HG03565 (cell line): ENCODE results near the gene NTM.
"Not testable (repeated sequence)": the region's sequence is repeated elsewhere in the genome, so short reads cannot be mapped to it uniquely, and the experiment has no call there.

Experiments used
- ATAC-seq: cut with Tn5 transposase; IDR thresholded peaks from one replicate; pipeline ENCODE4 v1.9.1; 2021; ENCODE audit warnings: mild to moderate bottlenecking, moderate library complexity; ENCODE audit not compliant: unreplicated experiment

NTM gene

DNA sequence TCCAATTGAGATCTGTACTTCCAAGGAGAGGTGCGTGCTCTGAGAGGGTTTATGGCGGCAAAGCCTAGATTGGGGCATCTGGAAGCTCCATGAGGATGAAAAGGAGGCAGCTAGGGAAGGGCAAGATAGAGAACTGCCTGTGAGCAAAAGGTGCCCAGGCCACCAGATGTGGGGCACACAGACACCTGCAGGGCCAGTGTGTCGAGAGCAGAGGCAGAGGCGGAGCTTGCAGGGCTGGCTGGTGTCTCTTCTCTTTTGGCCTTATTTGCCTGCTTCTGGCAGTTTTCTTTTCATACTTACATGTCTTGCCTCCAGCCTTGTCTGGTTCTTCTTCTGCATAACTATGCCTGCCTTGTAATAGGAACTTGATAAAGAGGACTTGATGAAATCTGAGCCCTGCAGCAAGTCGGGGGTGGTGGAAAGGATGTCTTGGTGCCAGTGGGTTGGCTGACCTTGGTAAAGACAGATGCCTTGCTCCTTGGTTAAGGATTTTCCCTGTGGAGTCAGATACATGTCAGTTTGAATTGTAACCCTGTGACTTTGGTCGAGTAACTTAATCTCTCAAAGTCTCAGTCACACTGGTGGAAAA, 680.3 kb downstream of the NTM start:
- no peak for ATAC-seq

DNA sequence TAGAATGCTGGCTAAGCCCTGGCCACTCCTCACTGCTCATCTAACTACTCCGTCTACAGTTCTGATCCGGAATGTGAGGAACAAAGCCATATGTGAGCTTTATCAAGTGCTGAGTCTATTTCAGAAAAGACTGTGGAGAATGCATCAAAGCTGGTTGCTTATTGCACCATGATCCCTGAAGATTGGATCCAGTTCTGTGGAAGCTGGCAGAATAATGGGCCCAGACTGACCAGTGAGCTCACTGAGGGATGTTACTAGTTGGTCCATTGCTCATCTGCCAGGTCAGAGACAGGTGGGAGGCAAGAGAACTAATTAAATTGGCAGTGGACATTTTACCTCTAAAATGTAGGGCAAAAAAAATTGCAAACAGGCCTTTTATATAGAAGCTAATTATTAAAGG, 681.3 kb downstream of the NTM start:
- no peak for ATAC-seq

DNA sequence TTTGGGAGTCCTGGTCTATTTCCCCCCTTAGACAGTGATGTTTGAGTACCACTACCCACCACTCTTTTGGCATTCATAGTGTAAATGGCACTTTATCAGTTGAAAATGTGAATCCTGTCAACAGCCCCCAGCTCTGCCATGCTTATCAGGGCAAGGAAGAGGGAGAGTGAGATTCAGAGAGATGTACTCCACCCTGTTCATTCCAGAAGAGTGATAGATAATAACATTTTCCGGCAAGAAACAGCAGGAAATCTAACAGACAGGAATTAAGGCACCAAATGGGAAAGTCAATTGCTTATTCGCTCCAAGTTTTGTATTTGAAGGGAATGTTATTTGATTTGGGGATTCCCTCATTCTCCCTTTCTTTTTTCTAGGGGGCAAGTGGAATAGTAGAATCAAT, 681.9 kb downstream of the NTM start:
- ATAC-seq, result no peak

DNA sequence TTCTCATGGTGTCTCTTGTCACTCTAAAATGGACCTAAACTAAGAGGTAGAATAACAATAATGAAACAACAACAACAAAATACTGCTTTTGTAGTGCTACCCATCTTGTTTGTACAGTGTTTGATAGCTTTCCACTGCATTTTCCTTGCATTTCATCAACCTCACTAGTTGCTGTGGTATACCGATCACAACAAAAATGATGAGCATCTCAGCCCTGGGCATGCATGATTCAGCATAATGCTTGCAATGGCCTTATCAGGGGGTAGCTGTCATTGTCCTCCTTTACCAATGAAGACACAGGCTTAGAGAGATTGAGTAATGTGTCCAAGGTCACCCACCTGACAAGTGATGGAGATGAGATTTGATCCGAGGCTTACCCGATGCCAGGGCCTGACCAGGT, 682.5 kb downstream of the NTM start:
- no peak for ATAC-seq

DNA sequence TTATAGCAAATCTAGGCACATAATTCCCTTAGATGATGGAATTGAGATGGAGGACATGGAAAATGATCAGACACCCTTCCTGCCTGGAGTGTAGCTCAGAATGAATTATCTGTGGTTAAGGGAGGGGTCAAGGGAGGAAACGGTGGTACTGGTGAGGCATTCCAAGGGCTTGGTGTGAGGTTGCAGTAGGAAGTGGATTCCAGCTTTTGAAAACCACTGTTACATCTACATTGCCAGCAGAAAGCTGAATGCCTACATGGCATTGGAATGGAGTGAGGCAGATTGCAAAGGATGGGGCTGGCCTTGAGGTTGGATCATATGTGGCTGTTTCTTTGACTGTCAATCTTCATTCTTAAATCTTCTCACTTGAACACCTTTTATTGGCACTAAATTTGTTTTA, 684.4 kb downstream of the NTM start:
- ATAC-seq, result no peak

DNA sequence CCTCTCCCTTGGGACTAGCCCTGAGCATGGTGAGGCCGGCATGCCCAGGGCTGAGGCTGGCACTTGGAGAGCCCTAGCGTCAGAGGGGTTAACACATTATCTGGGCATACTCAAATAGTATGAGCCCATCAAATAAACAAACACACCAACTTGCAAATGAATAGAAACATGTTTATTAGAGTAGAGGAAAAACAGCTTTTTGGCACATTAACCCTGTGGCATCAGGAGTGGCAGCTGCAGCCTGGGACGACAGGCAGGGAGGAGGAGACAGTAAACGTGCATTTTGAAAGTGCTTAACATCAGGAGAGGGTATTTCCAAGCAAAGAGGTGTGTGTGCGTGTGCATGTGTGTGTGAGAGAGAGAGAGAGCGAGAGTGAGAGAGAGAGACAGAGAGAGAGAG, 684.9 kb downstream of the NTM start:
- no peak for ATAC-seq

DNA sequence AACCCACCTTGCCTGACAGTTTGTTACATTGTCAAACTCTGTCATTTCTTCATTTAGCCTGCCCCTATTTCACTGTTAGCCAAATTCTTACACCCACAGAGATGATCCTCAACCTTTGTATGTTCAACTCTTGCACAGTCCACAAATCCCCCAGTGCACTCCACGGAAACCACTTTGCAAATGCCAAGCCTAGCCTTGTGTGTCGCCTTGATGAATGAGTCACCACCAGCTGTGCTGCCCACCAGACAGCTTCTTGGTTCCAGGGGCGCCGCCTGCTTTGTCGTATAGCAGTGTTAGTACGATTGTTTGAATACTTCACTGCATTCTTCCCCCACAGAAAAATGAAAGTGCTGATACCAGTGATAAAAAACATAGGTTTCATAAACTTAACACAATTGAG, 686.3 kb downstream of the NTM start:
- ATAC-seq, result no peak

DNA sequence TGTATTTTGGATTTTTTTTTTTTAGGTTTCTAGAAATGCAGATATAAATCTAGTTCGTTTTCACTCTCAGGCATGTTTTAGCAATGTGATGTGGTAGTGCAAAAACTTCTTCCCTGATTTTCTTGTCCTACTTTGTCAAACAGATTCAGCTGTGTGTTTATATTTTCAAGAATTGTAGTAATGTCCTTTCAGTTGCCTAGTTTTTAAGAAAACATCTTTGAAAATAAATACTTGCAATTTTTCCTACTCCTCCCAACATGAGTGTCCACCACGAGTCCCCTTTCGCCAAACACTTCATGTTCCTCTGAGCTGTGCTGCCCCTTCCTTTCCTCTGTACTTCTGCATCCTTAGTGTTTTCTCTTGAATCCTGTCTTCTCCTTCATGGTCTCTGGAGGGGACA, 686.9 kb downstream of the NTM start:
- no peak for ATAC-seq

DNA sequence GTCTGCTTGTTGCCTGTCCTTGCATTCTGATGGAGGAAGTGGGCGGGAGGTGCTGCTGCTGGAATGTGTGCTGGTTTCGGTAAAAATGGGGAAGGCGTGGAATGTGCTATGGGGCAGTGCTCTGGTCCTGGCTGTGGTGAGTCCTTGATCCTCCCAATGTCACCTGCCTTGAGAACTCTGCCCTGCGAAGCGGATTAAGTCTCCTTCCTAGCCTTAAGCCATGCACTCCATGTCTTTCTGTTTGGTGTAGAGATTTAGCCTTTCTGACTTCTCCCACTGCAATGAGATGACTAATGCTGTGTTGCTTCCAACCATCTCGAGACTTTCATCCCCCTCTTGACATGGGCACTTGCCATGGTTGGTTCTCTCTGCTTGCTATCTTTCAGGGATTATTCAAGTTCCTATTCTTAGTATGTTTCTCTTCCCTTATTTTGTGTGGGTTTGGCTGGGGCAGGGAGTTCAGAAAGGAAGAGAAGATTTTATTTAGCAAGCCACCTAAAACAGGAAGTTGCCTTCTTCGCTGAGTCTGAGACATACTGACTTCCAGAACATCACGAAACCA, 687.9 kb downstream of the NTM start:
- ATAC-seq, result no peak

DNA sequence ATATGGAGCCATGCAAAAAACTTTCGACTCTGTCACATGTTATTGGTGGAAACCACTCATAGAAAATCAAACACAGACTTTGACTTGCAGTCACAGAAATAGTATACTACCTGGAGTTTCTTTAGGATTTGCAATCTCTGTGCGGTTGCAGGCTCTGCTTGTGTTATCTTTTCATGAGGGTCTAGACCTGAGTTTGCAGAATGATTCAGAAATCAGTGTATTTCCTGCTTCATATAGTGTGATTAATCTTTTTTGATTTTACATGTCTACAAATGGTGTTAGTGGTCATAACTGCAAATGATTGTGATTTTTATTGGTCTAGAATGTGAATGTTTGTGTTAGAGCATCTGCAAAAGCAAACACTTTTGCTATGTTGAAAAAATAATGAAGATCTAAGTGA, 690.2 kb downstream of the NTM start:
- ATAC-seq, result no peak

DNA sequence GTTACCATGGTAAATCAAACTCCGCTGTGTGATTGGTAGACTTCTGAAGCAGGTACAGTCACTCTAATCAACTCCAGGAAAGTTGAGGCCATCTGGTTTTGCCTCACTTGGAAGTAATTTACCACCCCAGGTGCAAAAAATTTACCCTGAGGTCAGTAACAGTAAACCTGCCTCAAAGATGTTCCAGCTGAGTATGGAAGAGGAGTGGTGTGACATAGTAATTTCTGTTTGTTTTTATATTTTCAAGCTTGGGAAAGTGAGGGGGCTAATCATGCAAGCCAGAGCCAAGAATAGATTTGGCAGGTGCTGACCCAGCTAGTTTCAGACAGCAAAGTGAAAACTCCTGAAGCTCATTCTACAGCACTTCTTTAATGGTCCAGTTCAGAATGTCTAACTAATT, 691.6 kb downstream of the NTM start:
- ATAC-seq, result no peak

DNA sequence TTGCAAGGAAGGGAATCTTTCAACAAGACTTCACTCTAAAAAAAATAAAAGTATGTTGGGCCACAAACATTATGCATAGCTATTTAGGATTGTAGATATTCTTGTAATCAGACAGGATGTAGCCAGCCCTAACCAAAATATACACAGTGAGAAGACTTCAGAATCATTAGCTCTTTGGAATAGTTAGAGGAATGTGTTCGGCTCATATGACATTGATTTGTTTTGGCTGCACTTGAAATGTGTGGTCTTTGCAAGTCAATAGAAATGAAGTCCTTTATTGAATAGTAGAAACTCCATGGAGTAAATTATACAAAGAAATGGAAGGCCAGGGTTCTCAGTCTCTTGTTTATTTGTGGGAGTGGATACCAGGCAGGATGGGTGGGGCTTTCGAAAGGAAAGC, 692.1 kb downstream of the NTM start:
- ATAC-seq, result no peak

DNA sequence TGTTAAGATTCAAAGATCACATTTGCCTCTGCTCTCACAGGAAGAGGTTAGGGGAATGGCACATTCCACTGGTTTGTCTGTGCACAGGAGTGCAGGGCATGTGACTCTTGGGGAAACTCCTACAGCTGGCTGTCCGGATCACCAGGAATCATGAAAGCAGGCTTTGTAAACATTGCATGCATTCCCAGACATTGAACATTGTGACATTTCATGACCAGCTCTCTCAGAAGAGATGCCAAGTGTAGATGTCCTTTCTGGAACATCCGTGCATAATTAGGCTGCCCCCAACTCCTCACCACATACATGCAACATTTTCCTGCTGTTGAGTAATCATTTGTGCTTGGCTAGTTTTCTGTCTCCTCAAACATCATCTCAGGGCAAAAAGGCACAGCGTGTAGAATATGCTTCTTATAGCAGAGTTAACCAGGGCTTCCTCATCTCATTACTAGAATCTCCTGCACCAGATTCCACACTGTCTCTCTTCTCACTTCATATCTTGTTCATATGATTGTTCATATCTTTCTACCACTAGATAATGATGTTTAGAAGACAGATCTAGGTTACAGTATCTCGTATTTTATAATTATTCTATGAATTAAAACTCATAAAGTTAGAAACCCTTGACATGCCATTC, 694.7 kb downstream of the NTM start:
- ATAC-seq, result no peak

DNA sequence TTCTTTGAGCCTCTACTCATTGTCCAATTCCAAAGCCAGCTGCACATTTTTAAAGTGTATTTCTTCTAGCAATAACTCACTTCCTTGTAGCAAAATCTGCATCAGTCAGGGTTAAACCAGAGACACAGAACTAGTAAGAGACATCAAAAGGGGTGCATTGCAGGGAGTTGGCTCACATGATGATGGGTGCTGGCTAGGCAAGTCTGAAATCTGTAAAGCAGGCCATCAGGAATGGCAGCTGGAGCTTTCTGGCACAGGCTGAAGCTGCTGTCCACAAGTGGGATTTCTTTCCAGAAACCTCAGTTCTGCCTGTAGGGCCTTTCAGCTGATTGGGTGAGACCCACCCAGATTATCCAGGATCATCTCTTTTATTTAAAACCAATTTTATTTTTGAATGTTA, 698.1 kb downstream of the NTM start:
- ATAC-seq, result no peak

DNA sequence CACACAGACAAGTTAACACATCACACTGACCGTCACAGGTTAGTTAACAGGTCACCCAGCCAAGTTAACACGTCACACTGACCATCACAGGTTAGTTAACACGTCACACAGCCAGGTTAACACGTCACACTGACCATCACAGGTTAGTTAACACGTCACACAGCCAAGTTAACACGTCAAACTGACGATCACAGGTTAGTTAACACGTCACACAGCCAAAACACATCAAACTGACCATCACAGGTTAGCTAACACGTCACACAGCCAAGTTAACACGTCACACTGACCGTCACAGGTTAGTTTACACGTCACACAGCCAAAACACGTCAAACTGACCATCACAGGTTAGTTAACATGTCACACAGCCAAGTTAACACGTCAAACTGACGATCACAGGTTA, 699.2 kb downstream of the NTM start:
- not testable (repeated sequence) for ATAC-seq

DNA sequence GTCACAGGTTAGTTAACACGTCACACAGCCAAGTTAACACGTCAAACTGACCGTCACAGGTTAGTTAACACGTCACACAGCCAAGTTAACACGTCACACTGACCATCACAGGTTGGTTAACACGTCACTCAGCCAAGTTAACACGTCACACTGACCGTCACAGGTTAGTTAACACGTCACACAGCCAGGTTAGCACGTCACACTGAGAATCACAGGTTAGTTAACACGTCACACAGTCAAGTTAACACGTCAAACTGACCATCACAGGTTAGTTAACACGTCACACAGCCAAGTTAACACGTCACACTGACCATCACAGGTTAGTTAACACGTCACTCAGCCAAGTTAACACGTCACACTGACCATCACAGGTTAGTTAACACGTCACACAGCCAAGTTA, 700.5 kb downstream of the NTM start:
- not testable (repeated sequence) for ATAC-seq

DNA sequence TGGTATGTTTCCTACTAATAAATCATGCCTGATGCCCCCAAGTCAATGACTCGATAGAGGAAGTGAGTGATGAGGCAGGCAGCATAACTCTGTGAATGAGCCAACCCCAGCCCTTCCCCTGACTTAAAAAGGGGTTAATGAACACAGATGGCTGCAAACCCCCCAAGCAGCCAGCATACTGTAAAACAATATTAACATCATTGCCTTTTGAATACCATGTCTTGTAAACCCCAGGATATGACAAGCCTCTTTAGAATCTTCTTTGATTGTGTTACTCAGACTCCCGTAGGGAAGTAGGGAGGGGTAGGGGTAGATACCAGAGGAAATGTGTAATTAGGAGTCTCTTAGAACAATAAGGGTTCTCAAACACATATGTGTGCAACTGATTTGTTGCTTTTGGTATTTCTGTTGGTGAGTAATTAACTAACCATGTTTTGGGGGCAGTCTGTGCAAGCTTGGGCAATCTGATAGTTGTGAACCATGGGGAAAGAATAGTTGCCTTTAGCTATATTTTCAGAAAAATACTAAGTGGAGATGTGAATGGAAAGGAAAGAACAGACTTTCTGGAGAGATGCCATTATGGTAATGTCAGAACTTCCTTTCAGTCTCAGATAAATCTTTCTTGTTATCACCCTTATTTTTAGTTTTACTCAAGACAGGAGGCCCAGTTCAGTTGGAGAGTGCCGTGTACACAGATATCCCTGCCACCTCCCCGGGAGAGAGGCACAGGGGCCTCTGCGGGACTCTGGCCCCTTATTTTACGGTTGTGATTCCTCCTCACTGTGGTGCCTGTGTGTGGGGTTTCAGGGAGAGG, 701.8 kb downstream of the NTM start:
- ATAC-seq, result no peak

DNA sequence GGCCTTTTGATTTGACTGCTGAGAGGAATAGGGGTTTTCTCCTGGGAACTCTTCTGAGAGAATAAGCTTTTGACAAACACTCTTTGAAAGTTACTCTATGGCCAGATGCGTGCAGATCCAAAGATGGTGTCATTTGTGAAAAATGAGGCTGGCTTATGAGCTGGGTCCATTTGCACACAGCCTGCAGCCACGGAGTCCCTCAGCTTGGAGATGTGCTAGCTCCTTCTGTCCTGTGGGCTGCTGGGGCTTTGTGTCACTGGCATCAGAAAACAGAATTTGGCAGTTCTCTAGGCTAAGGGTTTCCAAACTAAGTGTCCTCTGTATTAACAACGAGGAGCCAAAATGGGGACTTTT, 702.4 kb downstream of the NTM start:
- ATAC-seq, result no peak

DNA sequence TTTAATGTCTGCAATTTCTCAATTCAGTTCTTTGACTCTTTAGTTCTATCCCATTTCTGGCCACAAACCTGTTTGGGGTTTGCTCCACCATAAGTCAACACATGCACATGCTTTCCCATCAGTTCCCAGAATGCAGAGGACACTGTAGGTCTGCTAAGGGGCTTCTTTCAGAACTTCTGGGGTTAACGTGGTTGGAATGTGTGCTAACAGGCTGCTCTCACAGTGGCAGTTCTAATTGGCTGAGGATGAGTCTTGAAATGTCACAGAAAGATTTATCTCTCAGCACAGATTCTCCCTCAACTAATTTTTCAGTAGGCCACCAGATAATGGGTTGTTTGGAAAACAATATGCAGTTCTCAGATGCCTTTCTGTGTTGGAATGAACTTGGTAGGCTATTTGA, 703.4 kb downstream of the NTM start:
- no peak for ATAC-seq

DNA sequence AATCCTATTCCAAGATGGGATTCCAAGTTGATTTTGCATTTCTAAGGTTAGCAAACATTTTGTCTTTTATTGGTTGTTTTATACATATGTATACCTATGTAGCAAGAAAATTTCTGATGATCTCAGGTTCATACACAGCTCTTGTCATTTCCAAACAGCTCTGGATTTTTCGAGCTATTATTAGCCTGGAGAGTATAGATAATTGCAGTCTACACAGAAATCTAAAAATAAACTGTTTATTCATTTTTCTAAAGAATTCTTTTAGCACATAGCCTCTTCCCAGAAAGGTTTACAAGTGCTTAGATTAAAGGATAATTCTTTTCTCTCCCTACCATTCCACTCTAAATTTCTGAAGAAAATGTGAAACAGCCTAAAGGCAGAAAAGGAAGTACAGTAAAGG, 705.0 kb downstream of the NTM start:
- ATAC-seq, result no peak

DNA sequence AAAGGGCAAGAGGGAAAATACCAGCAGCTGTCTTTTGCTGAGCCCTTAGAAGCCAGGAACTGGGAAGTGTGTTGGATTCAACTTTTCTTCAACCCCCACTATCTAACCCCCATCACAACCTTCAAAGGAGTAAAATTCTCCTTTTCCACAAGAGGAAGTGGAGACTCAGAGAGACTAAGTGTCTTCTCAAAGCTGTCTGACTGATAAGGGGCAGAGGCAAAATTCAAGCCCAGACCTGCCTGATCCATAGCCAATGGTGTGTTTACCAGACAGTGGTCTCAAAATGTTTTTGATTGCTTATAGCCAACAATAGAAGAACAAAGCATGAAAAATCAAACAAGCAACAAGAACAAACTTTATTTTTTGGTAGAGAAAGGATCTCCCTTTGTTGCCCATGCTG, 707.0 kb downstream of the NTM start:
- ATAC-seq, result no peak
